GM12864 (cell line): Measurements from ENCODE around the gene SLC6A6.
"Not testable (repeated sequence)": the region's sequence is repeated elsewhere in the genome, so short reads cannot be mapped to it uniquely, and the experiment has no call there.

Source experiments
- DNase-seq: peaks from one replicate; pipeline ENCODE4 v3.0.0-alpha.2; 2011; ENCODE audit warnings: low read depth
- H3K4me3 ChIP-seq: 2 replicates; pipeline ENCODE4 v1.5.1; 2011; ENCODE audit warnings: mild to moderate bottlenecking, low read depth, low read length, control low read depth
- TF ChIP-seq, protein P1 (sequence below): IDR thresholded peaks from 2 replicates; pipeline ENCODE4 v1.5.1; 2011; ENCODE audit warnings: low read depth, mild to moderate bottlenecking, moderate library complexity, low read length, control low read depth, inconsistent platforms; ENCODE audit errors: missing control alignments

SLC6A6 gene

DNA sequence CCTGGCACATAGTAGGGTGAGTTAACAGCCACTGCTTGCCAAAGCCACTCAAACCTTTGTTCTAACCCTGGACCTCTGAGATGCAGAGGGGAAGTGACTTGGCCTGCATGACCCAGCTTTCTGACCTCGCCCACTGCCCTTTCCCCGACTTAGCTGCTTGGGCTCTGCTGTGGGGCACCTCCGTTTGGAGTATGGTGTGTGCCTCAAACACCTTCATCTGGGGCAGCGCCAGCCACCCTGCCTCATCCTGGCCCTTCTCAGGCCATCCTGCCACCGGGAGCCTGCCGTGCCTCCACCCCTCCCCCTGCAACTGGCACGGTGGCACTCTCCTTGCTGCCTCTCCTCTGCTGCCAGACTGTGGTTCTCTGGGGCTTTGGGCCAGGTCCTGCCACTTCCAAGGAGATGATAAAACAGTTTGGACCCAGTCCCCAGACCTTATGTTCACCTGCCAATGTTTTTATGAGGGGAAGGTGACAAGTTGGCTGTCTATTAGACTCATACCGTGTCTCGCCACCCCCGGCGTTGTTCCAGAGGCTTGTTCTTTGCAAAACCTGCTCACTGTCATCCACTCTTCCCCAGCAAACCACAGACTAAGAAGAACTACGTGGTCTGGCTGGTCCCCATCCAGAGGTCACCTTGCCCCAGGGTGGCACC lies 32.2 kb downstream of the SLC6A6 start:
- no peak for DNase-seq
- H3K4me3 ChIP-seq, result no peak overlapping the region
- TF ChIP-seq, protein P1, sequence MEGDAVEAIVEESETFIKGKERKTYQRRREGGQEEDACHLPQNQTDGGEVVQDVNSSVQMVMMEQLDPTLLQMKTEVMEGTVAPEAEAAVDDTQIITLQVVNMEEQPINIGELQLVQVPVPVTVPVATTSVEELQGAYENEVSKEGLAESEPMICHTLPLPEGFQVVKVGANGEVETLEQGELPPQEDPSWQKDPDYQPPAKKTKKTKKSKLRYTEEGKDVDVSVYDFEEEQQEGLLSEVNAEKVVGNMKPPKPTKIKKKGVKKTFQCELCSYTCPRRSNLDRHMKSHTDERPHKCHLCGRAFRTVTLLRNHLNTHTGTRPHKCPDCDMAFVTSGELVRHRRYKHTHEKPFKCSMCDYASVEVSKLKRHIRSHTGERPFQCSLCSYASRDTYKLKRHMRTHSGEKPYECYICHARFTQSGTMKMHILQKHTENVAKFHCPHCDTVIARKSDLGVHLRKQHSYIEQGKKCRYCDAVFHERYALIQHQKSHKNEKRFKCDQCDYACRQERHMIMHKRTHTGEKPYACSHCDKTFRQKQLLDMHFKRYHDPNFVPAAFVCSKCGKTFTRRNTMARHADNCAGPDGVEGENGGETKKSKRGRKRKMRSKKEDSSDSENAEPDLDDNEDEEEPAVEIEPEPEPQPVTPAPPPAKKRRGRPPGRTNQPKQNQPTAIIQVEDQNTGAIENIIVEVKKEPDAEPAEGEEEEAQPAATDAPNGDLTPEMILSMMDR, result no peak

DNA sequence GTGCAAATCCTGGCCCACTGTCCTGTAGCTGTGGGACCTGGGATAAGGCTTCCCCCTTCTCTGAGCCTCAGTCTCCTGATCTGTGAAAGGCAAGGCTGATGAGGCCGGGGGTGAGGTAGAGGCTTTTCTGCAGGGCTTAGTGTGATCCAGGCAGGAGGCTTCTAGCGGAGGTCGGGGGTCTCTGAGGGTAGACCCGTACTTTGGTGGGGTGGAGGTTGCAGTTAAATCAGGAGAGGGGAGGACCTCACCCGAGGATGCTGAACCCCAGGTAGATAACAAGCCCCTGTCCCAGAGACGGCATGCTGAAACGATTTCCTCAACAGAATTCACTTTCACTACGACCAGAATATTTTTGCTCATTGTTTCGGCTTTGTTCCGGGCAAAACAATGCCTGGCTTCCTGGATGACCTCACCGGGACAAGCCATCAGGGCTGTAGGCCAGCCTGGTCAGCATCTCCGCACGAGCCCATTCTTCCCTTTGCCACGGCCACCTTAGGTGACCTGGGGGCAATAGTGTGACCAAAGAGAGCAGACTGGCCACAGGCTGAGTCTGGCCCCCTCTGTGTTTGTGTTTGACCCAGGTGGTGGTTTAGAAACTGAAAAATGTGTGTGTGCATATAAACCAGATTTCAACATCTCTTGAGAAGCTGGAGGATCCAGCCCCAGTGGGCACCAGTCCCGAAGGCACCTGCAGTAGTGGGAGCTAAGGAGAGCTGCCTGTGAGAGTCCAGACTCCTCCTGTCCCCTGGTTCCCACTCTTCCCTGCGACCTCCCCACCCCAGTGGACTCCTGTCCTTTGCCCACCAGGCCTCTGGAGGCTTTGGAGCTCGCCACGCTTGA lies 33.0 kb downstream of the SLC6A6 start:
- H3K4me3 ChIP-seq, result no peak overlapping the region
- TF ChIP-seq, protein P1, result no peak
- no peak for DNase-seq

DNA sequence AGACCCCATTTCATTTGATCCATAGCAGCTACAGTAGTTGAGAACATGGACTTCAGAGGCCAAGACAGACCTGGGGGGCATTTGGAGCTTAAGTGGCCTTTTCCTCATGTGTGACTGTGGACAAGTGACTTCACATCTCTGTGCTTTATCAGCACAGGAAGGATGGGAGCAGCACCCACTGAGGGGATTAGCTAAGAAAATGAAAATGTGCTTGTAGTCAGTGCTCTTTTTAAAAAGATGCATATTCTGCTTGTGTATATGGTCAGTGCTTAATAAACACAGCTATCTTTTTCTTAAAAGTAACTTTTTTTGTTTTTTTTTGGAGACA lies 34.5 kb downstream of the SLC6A6 start:
- TF ChIP-seq, protein P1, result no peak
- DNase-seq, result no peak

DNA sequence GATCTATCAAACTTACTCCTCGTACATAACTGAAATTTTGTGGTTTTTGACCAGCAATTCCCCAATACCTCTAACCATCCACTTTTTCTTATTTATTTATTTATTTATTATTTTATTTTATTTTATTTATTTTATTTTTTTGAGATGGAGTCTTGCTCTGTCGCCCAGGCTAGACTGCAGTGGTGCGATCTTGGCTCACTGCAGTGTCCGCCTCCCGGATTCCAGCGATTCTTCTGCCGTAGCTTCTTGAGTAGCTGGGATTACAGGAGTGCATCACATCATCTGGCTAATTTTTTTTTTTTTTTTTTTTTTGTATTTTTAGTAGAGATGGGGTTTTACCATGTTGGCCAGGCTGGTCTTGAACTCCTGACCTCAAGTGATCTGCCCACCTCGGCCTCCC lies 35.3 kb downstream of the SLC6A6 start:
- not testable (repeated sequence) for DNase-seq, H3K4me3 ChIP-seq

More for the DNA sequence above, 34.5 kb downstream of the SLC6A6 start:
- H3K4me3 ChIP-seq, result no peak overlapping the region

DNA sequence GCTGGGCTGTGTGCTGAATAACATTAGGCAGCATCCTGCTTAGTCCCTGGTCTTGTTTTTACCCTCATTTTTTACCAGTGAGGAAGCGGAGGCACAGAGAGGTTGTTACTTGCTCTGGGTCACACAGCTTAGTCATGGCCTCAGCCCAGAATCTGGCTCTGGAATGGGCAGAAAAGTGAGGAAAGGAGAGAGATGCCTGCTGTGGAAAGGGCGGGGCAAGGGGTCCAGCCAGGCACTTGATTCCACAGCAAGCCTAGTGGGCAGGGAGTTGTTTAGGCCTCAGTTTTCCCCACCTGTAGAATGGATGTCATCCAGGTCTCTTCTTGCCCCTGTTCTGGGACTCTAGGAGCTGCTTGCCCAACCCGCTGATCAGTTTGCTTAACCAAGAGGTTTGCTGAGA lies 35.9 kb downstream of the SLC6A6 start:
- H3K4me3 ChIP-seq, result no peak overlapping the region

DNA sequence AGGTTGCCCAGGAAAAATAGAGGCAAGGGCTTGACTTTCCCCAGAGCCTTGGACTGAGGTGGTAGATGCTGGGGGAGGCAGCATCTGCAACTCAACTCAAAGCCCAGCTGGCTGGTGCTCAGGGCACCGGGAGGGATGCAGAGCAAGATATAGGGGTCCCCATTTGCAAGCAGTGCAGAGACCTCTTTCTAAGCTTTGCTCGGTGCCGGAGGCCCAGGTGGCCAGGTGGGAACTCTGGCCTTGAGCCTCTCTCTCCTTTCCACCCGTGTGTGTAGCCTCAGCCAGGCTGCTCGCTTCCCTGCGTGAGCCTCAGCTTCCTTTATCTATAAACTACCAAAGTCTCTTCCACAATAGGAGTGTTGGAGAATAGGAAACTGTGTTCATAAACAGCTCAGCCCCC lies 36.5 kb downstream of the SLC6A6 start:
- H3K4me3 ChIP-seq, result no peak overlapping the region

More for the DNA sequence above, 35.9 kb downstream of the SLC6A6 start:
- DNase-seq, result no peak
- TF ChIP-seq, protein P1, result no peak

DNA sequence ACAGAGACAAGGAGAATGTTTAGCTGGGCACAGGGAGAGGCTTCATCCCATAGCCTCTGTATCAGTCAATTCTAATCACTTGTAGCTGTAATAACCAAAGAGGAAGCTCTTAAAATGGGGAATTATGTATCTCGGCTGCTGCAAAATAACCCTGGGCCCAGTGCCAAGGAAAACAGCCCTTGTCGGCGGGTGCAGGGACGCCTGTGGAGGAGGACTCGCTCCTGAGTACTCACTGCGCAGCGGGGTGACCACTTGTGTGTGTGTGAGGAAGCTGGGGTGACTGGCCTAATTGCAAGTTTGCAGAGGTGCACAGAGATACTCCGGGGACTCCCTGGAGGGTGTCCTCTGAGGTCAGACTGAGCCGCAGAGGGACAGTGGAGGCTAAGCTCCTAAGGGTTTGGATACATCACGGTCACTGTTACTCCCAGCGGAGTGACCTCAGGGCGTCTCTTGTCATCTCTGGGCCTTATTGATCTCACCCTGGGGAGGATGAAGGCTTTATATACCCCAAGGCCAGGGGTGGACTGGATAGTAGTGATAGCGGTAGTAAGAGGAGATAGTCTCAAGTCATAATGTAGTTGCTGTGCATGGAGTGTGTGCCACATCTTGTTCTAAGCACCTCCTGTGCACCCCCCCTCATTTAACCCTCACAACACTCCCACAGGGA lies 37.2 kb downstream of the SLC6A6 start:
- TF ChIP-seq, protein P1, result no peak
- DNase-seq, result no peak
- H3K4me3 ChIP-seq, result no peak overlapping the region

More for the DNA sequence above, 36.5 kb downstream of the SLC6A6 start:
- TF ChIP-seq, protein P1, result no peak
- DNase-seq, result no peak
